GM18505 (cell line): ENCODE data around the gene SEC63.
"Not testable (repeated sequence)": the region's sequence is repeated elsewhere in the genome, so short reads cannot be mapped to it uniquely, and the experiment has no call there.

Experiments
- ATAC-seq: cut with Tn5 transposase; IDR thresholded peaks from one replicate; pipeline ENCODE4 v1.9.1; 2021; ENCODE audit not compliant: unreplicated experiment
- POLR2A ChIP-seq: IDR thresholded peaks from 4 replicates; pipeline ENCODE4 v1.6.1; 2011; ENCODE audit warnings: borderline replicate concordance; ENCODE audit not compliant: insufficient read depth, insufficient read length; ENCODE audit errors: extremely low read depth

Gene SEC63

GRCh38 chr6:107932580-107932979 lies 25.4 kb downstream of the SEC63 start:
- no peak for ATAC-seq
- TF ChIP-seq POLR2A: no peak

- no peak for ATAC-seq
These were observed 26.1 kb downstream of the SEC63 start for GRCh38 chr6:107931894-107932293.

GRCh38 chr6:107928984-107929383 lies 29.0 kb downstream of the SEC63 start:
- TF ChIP-seq POLR2A: no peak
- no peak for ATAC-seq

More at GRCh38 chr6:107931894-107932293, 26.1 kb downstream of the SEC63 start:
- no peak for TF ChIP-seq POLR2A

GRCh38 chr6:107926697-107927544 lies 31.1 kb downstream of the SEC63 start:
- ATAC-seq: not testable (repeated sequence)

GRCh38 chr6:107917451-107918375 lies 40.3 kb downstream of the SEC63 start:
- no peak for ATAC-seq
- TF ChIP-seq POLR2A: no peak

GRCh38 chr6:107916961-107917360 lies 41.0 kb downstream of the SEC63 start:
- ATAC-seq: not testable (repeated sequence)

GRCh38 chr6:107911692-107912091 lies 46.3 kb downstream of the SEC63 start:
- ATAC-seq: no peak
- TF ChIP-seq POLR2A: no peak

- no peak for ATAC-seq
- no peak for TF ChIP-seq POLR2A
These were observed 63.1 kb downstream of the SEC63 start for GRCh38 chr6:107894809-107895396.

GRCh38 chr6:107890431-107890830 lies 67.6 kb downstream of the SEC63 start:
- ATAC-seq: not testable (repeated sequence)

- ATAC-seq: not testable (repeated sequence)
These were observed 72.1 kb downstream of the SEC63 start for GRCh38 chr6:107885950-107886349.

- ATAC-seq: no peak
- TF ChIP-seq POLR2A: no peak
These were observed 78.1 kb downstream of the SEC63 start for GRCh38 chr6:107879941-107880340.

GRCh38 chr6:107877968-107878367 lies 80.0 kb downstream of the SEC63 start:
- TF ChIP-seq POLR2A: no peak
- no peak for ATAC-seq

GRCh38 chr6:107871976-107872375 lies 86.0 kb downstream of the SEC63 start:
- ATAC-seq: no peak
- TF ChIP-seq POLR2A: no peak

- ATAC-seq: not testable (repeated sequence)
These were observed 86.5 kb downstream of the SEC63 start for GRCh38 chr6:107871512-107871911.
